T-helper 2 cell (primary cell): Measurements from ENCODE around the gene PACS1.
"Not testable (repeated sequence)": the region's sequence is repeated elsewhere in the genome, so short reads cannot be mapped to it uniquely, and the experiment has no call there.

Experiments used
- DNase-seq, 5 experiments: peaks; one replicate each; pipeline versions ENCODE4 v3.0.0 to v3.0.0-alpha.2; 2012 to 2022

The PACS1 gene

GRCh38 chr11:66111158-66111557 lies 41.1 kb downstream of the PACS1 start:
- no peak for DNase-seq

- no peak for DNase-seq
Measured at GRCh38 chr11:66112041-66112491, 42.0 kb downstream of the PACS1 start.

DNA sequence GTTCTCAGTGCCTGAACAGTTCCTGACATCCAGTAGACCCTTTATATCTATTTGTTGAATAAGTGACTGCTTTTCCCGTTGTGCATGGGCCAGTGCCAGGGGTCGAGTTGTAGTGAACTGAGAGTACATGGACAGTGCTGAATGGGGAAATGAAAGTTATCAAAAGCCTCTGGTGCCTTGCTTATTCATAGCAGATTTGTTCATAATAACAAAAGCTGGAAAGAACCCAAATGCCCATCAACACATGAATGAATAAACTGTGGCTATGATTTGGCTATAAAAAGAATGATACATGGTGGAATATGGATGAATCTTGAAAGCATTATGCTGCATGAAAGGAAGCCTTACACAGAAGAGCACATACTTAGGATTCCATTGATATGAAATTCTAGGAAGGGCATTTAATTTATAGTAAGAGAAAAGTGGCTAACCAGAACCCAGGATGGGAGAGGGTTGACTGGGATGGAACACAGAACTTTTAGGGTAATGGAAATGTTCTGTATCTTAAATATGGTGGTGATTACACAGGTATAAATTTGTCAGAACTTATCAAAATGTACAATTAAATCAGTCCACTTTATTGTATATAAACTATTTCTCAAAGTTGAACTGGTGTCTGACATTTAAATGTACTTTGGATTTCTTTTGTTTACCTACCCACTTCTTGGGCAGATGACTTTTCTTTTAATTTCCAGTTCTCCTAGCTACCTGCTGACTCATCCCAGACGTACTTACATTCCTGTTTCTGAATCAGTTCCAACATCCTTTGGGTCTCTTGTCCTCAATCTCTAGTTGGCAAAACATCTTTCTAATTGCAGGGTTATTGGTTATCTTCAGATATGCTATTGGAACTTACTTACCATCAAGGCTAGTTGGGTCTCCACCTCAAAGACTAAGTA lies 42.8 kb downstream of the PACS1 start:
- no peak for DNase-seq

DNA sequence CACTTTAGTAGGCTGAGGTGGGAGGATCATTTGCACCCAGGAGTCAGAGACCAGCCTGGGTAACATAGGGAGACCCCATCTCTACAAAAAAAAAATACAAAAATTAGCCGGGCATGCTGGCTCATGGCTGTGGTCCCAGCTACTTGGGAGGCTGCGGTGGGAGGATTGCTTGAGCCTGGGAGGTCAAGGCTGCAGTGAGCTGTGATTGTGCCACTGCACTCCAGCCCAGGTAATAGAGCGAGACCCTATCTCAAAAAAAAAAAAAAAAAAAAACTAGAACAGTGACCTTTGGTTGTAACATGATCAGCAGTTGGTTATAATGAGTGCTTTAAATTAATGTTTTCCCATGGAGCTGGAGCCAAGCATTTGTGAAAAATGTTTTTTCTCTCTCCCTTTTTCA lies 44.9 kb downstream of the PACS1 start:
- not testable (repeated sequence) for DNase-seq

DNA sequence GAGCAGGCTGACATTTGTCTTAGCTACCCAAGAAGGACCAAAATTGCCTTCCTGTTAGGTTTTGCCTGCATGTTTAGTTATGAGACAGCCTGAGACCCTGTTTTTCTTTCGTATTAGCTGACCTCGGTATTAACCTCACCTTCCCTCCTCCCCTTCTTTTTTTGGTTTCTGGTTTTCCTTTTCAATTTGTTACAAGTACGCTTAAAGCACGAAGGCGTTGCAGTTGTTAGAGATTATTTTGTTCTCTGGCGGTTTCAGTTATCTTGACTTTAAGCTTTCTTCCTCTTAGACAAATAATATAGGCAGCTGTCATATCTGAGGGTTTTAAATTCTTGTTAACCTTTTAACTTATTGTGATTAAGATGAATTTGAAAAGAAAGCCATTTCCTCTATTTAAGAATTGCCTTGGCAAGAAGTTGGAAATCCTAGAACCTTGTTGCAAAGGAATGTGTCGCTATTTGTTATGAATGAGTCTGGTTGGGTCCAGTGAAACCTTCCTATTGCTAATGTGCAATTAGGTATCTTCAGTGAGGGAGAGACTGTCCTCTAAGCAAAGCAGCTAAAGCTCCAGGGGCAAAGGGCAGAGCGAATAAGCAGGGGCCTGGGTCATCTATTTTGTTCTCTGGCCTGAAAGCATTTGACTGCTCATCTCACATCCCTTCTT lies 45.7 kb downstream of the PACS1 start:
- peak in 2 of 5 experiments; percentile 52 to 89 for DNase-seq

GRCh38 chr11:66116576-66117361 lies 46.7 kb downstream of the PACS1 start:
- peak in 1 of 5 experiments; percentile 35 for DNase-seq

- DNase-seq, result no peak
Measured at GRCh38 chr11:66118847-66119246, 48.8 kb downstream of the PACS1 start.

- DNase-seq, result no peak
Measured at GRCh38 chr11:66119348-66120133, 49.5 kb downstream of the PACS1 start.

- DNase-seq, result no peak
Measured at GRCh38 chr11:66121466-66121865, 51.4 kb downstream of the PACS1 start.

- DNase-seq, result no peak
Measured at GRCh38 chr11:66123902-66124301, 53.8 kb downstream of the PACS1 start.

DNA sequence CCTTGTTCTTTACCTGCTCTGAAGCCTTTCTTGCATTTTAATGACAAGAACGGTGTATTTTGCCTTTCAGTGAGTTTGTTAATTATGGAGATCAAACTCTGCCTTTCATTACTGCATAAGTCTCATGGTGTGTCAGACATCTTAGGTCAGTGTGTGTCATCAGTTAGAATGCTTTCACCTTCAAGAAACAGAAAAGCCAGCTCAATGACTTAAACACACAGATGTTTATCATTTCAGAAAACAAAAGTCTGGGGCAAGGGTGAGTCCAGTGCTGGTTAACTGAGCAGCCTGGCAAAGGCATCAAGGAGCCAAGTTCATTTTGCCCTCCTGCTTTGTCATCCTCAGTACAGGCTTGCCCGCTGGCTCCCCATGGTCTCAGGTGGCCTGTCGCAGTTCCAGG lies 54.5 kb downstream of the PACS1 start:
- DNase-seq, result peak in 1 of 5 experiments; percentile 27

GRCh38 chr11:66126064-66126463 lies 56.0 kb downstream of the PACS1 start:
- peak in 1 of 5 experiments; percentile 56 for DNase-seq

GRCh38 chr11:66126808-66127555 lies 56.9 kb downstream of the PACS1 start:
- DNase-seq, result peak in 4 of 5 experiments; percentile 22 to 74 (median 40)

GRCh38 chr11:66130978-66131377 lies 60.9 kb downstream of the PACS1 start:
- DNase-seq, result no peak

DNA sequence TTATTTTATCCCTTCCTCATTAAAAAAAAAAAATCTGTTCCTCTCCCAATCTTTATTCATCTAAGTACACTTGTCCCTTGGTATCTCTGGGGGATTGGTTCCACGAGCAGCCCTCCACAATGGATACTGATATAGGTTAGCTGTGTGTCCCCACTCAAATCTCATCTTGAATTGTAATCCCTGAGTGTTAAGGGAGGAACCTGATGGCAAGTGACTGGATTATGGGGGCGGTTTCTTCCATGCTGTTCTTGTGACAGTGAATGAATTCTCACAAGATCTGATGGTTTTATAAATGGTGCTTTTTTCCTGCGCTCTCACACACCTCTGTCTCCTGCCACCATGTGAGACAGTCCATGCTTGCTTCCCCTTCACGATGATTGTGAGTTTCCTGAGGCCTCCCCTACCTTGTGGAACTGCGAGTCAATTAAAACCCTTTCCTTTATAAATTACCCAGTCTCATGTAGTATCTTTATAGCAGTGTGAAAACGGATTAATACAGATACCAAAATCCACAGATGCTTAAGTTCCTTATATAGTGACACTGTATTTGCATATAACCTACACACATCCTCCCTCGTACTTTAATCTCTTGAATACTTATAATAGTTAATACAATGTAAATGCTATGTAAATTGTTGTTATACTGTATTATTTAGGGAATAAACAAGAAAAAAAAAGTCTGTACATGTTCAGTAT lies 62.0 kb downstream of the PACS1 start:
- no peak for DNase-seq

- DNase-seq, result no peak
Measured at GRCh38 chr11:66133216-66133775, 63.2 kb downstream of the PACS1 start.

- no peak for DNase-seq
Measured at GRCh38 chr11:66136752-66137123, 66.7 kb downstream of the PACS1 start.

DNA sequence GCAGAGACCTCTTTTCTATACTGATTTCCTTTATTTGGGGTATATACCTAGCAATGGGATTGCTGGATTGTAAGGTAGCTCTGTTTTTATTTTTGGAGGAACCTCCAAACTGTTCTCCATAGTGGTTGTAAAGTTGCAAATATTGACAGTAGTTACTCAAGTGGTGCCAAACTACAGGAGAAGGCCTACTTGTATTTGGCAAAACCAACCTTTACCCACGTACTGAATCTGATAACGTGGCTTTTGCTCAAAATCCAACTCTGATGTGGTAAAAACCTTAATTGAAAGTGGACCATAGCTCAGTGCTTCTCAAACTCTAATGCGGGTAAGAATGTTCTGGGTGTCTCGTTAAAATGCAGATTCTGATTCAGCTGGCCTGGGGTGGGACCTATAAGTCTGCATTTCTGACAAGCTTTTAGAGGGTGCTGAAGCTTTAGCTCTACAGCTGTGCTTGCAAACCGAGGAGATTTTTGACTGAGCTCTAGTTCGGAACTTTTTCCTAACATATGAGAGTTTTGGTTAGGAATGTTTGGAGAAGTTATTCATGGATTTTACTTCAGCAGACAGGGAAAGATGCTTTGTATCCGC lies 69.8 kb downstream of the PACS1 start:
- no peak for DNase-seq

DNA sequence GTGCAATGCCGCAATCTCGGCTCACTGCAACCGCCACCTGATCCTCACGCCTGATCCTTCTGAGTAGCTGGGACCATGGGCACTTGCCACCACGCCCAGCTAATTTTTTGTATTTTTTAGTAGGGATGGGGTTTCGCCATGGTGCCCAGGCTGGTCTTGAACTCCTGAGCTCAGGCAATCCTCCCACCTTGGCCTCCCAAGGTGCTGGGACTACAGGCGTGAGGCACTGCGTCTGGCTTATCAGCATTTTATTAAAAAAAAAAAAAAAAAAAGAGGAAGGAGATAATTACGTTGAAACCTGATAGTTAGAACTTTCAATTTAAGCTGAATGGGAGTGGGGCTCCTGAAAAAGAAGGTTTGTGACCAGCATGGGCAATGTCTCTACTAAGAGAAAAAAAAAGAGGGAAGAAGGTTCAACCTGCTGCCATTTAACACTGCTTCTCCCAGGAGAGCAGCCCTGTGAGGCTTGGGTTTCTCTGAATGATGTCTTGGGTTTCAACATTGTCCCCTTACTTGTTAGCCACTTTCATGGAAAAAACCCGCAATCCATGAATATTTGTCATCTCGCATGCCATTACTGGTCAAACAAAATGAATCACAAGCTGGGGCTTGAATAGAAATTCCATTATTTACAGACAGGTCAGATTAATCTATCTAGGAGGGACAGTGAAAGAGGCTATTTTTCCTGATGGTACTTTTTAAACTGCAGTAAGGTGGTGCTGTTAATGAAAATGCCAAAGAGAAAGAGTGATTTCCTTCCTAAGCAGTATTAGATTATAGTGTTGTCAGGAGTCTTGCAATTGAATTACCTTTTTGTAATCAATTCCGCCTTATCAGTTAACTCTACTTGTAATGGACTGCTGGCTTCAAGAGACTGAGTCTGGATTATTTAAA lies 72.5 kb downstream of the PACS1 start:
- DNase-seq, result no peak
